ENCODE data around the gene HAS3. TPM values are rescaled to one million over a fixed set of nuclear protein-coding genes. Genes with fewer than 3 reads are reported as not detected.

Gene HAS3
- total RNA-seq, 1 experiment from 2014 or later = 140 TPM

- Histone ChIP-seq H3K27ac (ENCODE audit: low read depth, low read length) (no peak overlapping the region), H3K9ac (ENCODE audit: low read length) (no peak overlapping the region)
- no TSS peak for BruUV-seq (replicated peaks)
Measured at GRCh38 chr16:69166946-69167930, 61.8 kb downstream of the HAS3 start.

More at GRCh38 chr16:69166946-69167930, 61.8 kb downstream of the HAS3 start:
- DNase-seq (ENCODE audit: low read depth, low spot score) (no peak), ATAC-seq (no peak)
- Histone ChIP-seq H3K9me2 (ENCODE audit: insufficient read depth) (no peaks in the 10 kb centered on the region), H4K20me1 (ENCODE audit: insufficient read depth) (no peaks in the 10 kb centered on the region), H2AFZ (ENCODE audit: low read depth, low read length, poor library complexity, severe bottlenecking) (no peak overlapping the region), H3K4me3 (replicated peaks in 1 of 2; ENCODE audit: low read depth in 1 of 2, low read length in 2 of 2) (no peak overlapping the region), H3K36me3 (ENCODE audit: control insufficient read depth in 1 of 2, insufficient read depth in 2 of 2, low read length in 2 of 2) (peaks cover 44 to 72% of the 10 kb centered on the region in 2 experiments), H3K27me3 (ENCODE audit: insufficient read depth, low read length) (no peaks in the 10 kb centered on the region), H3K4me2 (ENCODE audit: low read length) (no peak overlapping the region), H3K79me2 (ENCODE audit: insufficient read depth, low read length) (peaks cover 22% of the 10 kb centered on the region; the same call in 1 of the 2 replicates), H3K4me1 (ENCODE audit: control insufficient read depth in 1 of 2, insufficient read depth in 2 of 2, low read length in 2 of 2) (peaks cover 0 to 14% of the 10 kb centered on the region in 2 experiments; a peak in 1 of 4 replicates), H3K9me3 (ENCODE audit: control insufficient read depth in 1 of 2, insufficient read depth in 1 of 2, low read depth in 1 of 2, low read length in 2 of 2) (no peaks in the 10 kb centered on the region)
- POLR2A ChIA-PET = no interaction called here
- intact Hi-C loops (cut with micrococcal nuclease) = no loop called here
- RAD21 ChIA-PET (ENCODE audit: low non-redundant PET in 1 of 2, low total read pairs in 2 of 2, uncharacterized antibody in 2 of 2, unreplicated experiment in 2 of 2) = no interaction called here
- CTCF ChIA-PET = no interaction called here
- TF ChIP-seq EZH2phosphoT487 (IDR thresholded peaks at IDR 0.05; ENCODE audit: borderline replicate concordance) (no peak), SIN3A (IDR thresholded peaks at IDR 0.05; ENCODE audit: low read depth) (no peak), RAD21 (IDR thresholded peaks at IDR 0.05; ENCODE audit: low read depth) (no peak), ZNF274 (IDR thresholded peaks at IDR 0.05; ENCODE audit: low read depth, low read length) (no peak), ELF1 (IDR thresholded peaks at IDR 0.05; ENCODE audit: borderline replicate concordance, low read depth) (no peak), SP1 (IDR thresholded peaks at IDR 0.05; ENCODE audit: low read depth) (no peak), CBX3 (IDR thresholded peaks at IDR 0.05; ENCODE audit: low read depth) (no peak), ZBTB33 (IDR thresholded peaks at IDR 0.05; ENCODE audit: extremely low read depth, insufficient replicate concordance, low read length) (no peak), JUND (IDR thresholded peaks at IDR 0.05) (no peak), ATF3 (IDR thresholded peaks at IDR 0.05) (no peak), REST (IDR thresholded peaks at IDR 0.05; ENCODE audit: low read depth) (no peak), EGR1 (IDR thresholded peaks at IDR 0.05; ENCODE audit: low read depth) (no peak), POLR2AphosphoS5 (IDR thresholded peaks at IDR 0.05; ENCODE audit: low read depth, low read length) (no peak)

All from HCT116 (cell line).